Neural cell (in vitro differentiated cells): Measurements from ENCODE around the gene HRK.

ENCODE experiments used
- CTCF ChIP-seq: fragments of 450-650 bp; IDR thresholded peaks from 2 replicates; pipeline ENCODE4 v1.5.1; 2014; ENCODE audit warnings: antibody characterized with exemption, mild to moderate bottlenecking, moderate library complexity; ENCODE audit not compliant: poor library complexity, severe bottlenecking
- EP300 ChIP-seq: fragments of 450-650 bp; conservative IDR thresholded peaks from 2 replicates; pipeline ENCODE4 v1.6.1; 2014; ENCODE audit warnings: antibody characterized with exemption, mild to moderate bottlenecking, moderate library complexity; ENCODE audit not compliant: poor library complexity, severe bottlenecking
- EZH2 ChIP-seq: fragments of 200-600, 300-800 bp; shearing (Covaris generic), sonication (generic); IDR thresholded peaks from 2 replicates; pipeline ENCODE4 v1.6.1; 2014; ENCODE audit warnings: antibody characterized with exemption, low read length, borderline replicate concordance, mild to moderate bottlenecking; ENCODE audit not compliant: insufficient read depth, poor library complexity, severe bottlenecking
- RAD21 ChIP-seq: fragments of 450-650 bp; conservative IDR thresholded peaks from 2 replicates; pipeline ENCODE4 v1.6.1; 2014; ENCODE audit warnings: antibody characterized with exemption, mild to moderate bottlenecking, moderate library complexity
- TAF1 ChIP-seq: IDR thresholded peaks from 2 replicates; pipeline ENCODE4 v1.6.1; 2012; ENCODE audit warnings: low read depth

- TF ChIP-seq CTCF, result no peak
- TF ChIP-seq EZH2, result no peak
- no peak for TF ChIP-seq RAD21
- TF ChIP-seq TAF1, result no peak
- no peak for TF ChIP-seq EP300
These were observed 6.7 kb upstream of the HRK start for GRCh38 chr12:116887897-116888296.
